Measurements from ENCODE around the gene IL17RA.

Gene IL17RA

DNA sequence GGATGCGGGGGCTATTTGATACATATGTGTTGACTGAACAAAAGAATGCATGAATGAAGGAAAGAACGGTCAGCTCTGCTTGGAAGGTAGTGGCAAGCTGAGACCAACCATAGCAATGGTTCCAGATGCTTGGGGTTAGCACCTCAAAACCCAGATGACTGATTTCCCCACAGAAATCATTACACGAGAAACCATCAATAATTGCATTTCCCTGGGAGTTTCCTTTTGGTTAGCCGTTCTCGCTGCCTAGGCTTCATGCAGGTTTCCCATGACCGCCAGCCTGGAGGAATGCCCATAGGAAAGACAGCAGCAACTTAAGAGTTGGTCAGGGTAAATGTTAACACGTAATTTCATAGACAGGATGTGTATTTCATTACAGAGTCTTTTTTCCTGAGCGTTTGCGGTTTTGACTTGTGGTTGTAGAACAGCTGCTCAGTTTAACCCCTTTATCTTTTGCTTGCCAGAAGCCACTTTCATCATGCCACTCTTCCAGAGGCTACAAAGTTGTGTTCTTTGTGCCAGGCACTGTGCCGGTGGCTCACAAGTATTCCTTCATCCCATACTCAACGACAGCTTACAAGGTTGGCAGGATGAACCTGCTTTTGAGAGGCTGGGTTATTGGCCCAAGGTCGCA, 2.8 kb downstream of the IL17RA start:
- Mint-ChIP-seq H3K4me1 (peaks cover 64% of the 10 kb centered on the region), H3K27ac (ENCODE audit: low read depth) (peak overlapping the region; percentile 79), H3K4me3 (peak overlapping the region; percentile 86), H3K27me3 (no peaks in the 10 kb centered on the region), H3K36me3 (ENCODE audit: insufficient read depth) (peaks cover 13% of the 10 kb centered on the region), H3K9me3 (no peaks in the 10 kb centered on the region)
- DNase-seq (ENCODE audit: low spot score in 2 of 2) (peak in 1 of 2 donors; percentile 51), ATAC-seq (replicated peaks; ENCODE audit: extremely low read depth, poor library complexity, severe bottlenecking) (peak; percentile 49)

DNA sequence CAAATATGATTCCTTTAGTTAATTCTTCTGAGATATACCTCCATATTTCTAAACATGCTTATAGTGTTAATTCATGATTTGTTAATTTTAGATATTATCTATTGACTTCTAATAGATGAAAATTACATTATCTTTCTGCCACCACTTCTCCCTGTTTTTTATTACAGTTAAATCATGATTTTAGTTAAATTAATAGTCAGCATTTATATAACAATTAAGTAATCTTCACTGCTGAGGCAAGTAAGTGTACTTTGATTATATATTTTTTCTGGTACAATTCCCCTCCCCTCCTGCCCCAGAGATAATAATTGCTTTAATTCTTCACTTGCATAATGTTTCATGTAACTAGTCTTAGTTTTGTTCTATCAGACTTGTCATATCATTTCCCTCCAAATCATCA, 5.8 kb downstream of the IL17RA start:
- H3K9me3 Mint-ChIP-seq = no peaks in the 10 kb centered on the region
- H3K4me3 Mint-ChIP-seq = no peak overlapping the region
- ATAC-seq (replicated peaks; ENCODE audit: extremely low read depth, poor library complexity, severe bottlenecking) = no peak
- peaks cover 74% of the 10 kb centered on the region for H3K4me1 Mint-ChIP-seq
- H3K27ac Mint-ChIP-seq (ENCODE audit: low read depth) = no peak overlapping the region
- no peak for DNase-seq (ENCODE audit: low spot score in 2 of 2)
- H3K36me3 Mint-ChIP-seq (ENCODE audit: insufficient read depth) = peaks cover 14% of the 10 kb centered on the region
- no peaks in the 10 kb centered on the region for H3K27me3 Mint-ChIP-seq

DNA sequence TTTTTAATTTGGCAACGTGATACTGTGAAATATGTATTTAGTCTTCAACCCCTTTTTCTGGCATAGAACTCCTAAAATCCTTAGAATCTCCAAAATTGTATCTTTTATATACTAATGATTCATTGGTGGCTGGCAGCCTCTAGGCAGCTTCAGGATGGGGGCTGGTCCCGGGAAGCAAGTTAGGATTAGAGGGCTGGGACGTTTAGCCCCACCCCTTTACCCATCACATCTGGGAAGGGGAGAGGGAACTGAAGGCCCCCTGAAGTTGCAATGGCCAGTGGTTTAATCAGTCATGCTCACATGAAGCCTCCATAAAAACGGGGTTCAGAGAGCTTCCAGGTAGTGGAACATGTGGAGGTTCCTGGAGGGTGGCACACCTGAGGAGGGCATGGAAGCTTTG, 7.1 kb downstream of the IL17RA start:
- Mint-ChIP-seq H3K4me3 (no peak overlapping the region), H3K27ac (ENCODE audit: low read depth) (no peak overlapping the region), H3K27me3 (no peaks in the 10 kb centered on the region), H3K9me3 (no peaks in the 10 kb centered on the region), H3K36me3 (ENCODE audit: insufficient read depth) (peaks cover 12% of the 10 kb centered on the region), H3K4me1 (peaks cover 64% of the 10 kb centered on the region)
- ATAC-seq (replicated peaks; ENCODE audit: extremely low read depth, poor library complexity, severe bottlenecking) (no peak), DNase-seq (ENCODE audit: low spot score in 2 of 2) (no peak)

DNA sequence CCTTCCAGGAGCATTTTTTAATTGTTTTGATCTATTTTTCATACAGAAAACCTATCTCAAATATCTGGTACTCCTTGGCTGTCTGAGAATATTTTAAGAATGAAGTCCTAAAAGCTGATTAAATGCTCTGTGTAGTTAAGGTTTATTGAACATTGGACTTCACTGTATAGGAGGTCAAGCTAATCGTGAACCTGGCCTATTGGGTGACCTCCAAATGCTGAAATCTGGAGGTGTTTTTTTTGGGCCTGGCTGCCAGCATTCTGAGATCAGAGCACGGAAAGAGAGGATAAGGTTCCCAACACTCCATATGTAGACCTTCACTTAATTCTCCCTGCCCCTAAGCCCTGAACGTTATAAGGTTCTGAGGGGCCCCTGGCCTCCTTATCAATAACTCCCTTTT, 8.3 kb downstream of the IL17RA start:
- Mint-ChIP-seq H3K36me3 (ENCODE audit: insufficient read depth) (peaks cover 7% of the 10 kb centered on the region), H3K4me1 (peaks cover 64% of the 10 kb centered on the region), H3K27ac (ENCODE audit: low read depth) (peak overlapping the region; percentile 81)

DNA sequence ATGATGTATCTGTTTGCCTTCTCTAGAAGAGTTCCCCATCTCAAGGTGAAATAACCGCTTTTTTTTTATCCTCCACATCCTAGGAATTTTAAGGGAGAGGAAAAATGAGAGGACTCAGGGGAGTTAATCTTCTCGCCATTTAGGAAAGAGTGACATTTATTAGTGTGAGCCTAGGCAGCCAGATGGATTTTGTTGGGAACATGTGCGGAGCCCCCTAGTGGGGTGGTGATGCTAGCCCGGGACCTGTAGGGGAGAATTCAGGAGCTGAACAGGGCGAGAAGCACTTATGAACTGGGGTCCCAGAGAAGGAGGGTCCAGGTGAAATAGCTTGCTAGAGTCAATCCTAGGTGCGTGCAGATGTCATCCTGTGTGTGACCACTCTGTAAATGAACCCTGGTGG, 10.7 kb downstream of the IL17RA start:
- no peak for ATAC-seq (replicated peaks; ENCODE audit: extremely low read depth, poor library complexity, severe bottlenecking)
- H3K4me1 Mint-ChIP-seq = peaks cover 71% of the 10 kb centered on the region
- no peaks in the 10 kb centered on the region for H3K9me3 Mint-ChIP-seq
- DNase-seq (ENCODE audit: low spot score in 2 of 2) = no peak
- H3K4me3 Mint-ChIP-seq = no peak overlapping the region
- H3K27ac Mint-ChIP-seq (ENCODE audit: low read depth) = no peak overlapping the region
- peaks cover 22% of the 10 kb centered on the region for H3K36me3 Mint-ChIP-seq (ENCODE audit: insufficient read depth)
- H3K27me3 Mint-ChIP-seq = no peaks in the 10 kb centered on the region

More for the DNA sequence above, 8.3 kb downstream of the IL17RA start:
- Mint-ChIP-seq H3K9me3 (no peaks in the 10 kb centered on the region), H3K27me3 (no peaks in the 10 kb centered on the region), H3K4me3 (no peak overlapping the region)
- no peak for DNase-seq (ENCODE audit: low spot score in 2 of 2)
- no peak for ATAC-seq (replicated peaks; ENCODE audit: extremely low read depth, poor library complexity, severe bottlenecking)

DNA sequence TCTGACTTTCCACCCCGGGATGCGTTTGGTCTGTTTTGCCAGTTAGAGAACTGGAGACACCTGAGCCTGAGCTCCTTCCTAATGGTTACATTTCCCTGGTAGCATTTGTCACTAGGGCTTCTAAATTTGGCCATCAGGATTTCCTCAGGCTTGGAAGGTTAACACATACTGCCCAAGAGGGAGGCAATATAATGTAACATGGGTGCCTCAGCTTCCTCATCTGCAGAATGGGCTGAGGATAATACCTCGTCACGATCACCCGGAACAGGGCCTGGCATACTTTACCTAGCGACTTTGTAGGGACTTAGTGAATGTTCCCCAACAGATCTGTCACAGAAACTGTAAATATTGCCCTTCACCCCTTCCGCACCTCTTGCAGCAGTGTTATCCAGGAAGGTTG, 11.3 kb downstream of the IL17RA start:
- no peak overlapping the region for H3K4me3 Mint-ChIP-seq

DNA sequence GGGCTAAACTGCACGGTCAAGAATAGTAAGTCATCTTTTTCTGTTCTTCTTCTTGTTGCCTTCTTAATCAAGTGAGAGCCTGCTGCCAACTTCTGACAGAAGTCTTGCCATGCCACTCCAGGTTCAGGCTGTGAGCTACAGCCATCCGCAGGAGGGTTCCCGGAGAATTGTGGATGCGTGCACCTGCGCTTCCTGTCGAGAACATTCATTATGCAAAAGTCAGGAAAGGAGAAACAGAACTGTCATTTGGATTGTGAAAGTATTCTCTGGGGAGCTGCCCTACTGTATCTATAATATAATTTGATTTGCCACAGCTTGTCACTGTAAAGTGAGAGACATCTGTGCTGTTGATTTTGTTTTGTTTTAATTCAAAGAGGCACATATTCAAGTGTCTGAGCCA, 12.3 kb downstream of the IL17RA start:
- H3K4me3 Mint-ChIP-seq = no peak overlapping the region
- ATAC-seq (replicated peaks; ENCODE audit: extremely low read depth, poor library complexity, severe bottlenecking) = no peak
- no peaks in the 10 kb centered on the region for H3K9me3 Mint-ChIP-seq

More for the DNA sequence above, 11.3 kb downstream of the IL17RA start:
- Mint-ChIP-seq H3K27me3 (no peaks in the 10 kb centered on the region), H3K36me3 (ENCODE audit: insufficient read depth) (peaks cover 28% of the 10 kb centered on the region), H3K4me1 (peaks cover 71% of the 10 kb centered on the region), H3K27ac (ENCODE audit: low read depth) (no peak overlapping the region), H3K9me3 (no peaks in the 10 kb centered on the region)
- no peak for DNase-seq (ENCODE audit: low spot score in 2 of 2)
- no peak for ATAC-seq (replicated peaks; ENCODE audit: extremely low read depth, poor library complexity, severe bottlenecking)

DNA sequence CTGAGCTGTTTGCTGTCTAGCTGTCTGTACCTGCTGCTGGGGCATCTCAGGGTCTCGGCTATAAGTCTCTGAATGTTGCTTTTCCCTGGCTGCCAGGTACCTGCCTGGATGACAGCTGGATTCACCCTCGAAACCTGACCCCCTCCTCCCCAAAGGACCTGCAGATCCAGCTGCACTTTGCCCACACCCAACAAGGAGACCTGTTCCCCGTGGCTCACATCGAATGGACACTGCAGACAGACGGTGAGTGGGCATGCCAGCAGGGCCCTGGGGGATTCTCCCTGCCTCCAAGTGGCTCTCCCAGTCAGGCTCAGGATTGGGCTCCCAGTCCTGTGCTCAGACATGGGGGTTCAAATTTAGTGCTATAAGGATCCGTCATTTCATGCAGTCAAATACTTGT, 12.9 kb downstream of the IL17RA start:
- H3K4me3 Mint-ChIP-seq = peak overlapping the region; percentile 57
- ATAC-seq (replicated peaks; ENCODE audit: extremely low read depth, poor library complexity, severe bottlenecking) (no peak), DNase-seq (ENCODE audit: low spot score in 2 of 2) (no peak)
- H3K27ac Mint-ChIP-seq (ENCODE audit: low read depth) = peak overlapping the region; percentile 10
- no peaks in the 10 kb centered on the region for H3K9me3 Mint-ChIP-seq
- H3K36me3 Mint-ChIP-seq (ENCODE audit: insufficient read depth) = peaks cover 43% of the 10 kb centered on the region
- peaks cover 72% of the 10 kb centered on the region for H3K4me1 Mint-ChIP-seq
- no peaks in the 10 kb centered on the region for H3K27me3 Mint-ChIP-seq

More for the DNA sequence above, 12.3 kb downstream of the IL17RA start:
- DNase-seq (ENCODE audit: low spot score in 2 of 2) = no peak
- Mint-ChIP-seq H3K4me1 (peaks cover 75% of the 10 kb centered on the region), H3K27ac (ENCODE audit: low read depth) (no peak overlapping the region), H3K27me3 (no peaks in the 10 kb centered on the region), H3K36me3 (ENCODE audit: insufficient read depth) (peaks cover 37% of the 10 kb centered on the region)

DNA sequence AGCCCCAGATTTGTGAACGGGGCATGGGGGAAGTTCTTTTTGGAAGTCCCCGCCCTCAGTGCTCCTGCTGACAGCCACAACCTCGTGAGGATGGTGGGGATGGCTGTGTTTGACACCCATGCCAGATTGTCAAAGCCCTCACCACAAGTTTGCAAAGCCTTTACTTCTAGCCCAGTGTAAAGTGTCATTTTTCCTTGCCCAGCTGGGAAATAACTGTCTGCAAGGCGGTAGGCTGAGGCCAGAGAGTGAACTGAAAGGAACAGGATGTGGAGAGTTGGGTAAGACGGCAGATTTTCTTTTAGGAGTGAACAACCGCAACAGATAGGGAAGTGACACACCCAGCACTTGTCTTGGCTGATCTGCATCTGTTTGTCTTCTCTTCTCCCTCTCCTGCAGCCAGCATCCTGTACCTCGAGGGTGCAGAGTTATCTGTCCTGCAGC, 13.6 kb downstream of the IL17RA start:
- no peaks in the 10 kb centered on the region for H3K27me3 Mint-ChIP-seq
- DNase-seq (ENCODE audit: low spot score in 2 of 2) (peak in 1 of 2 donors; percentile 31), ATAC-seq (replicated peaks; ENCODE audit: extremely low read depth, poor library complexity, severe bottlenecking) (peak; percentile 88)
- H3K36me3 Mint-ChIP-seq (ENCODE audit: insufficient read depth) = peaks cover 46% of the 10 kb centered on the region
- H3K9me3 Mint-ChIP-seq = no peaks in the 10 kb centered on the region
- H3K4me3 Mint-ChIP-seq = peak overlapping the region; percentile 57
- peaks cover 65% of the 10 kb centered on the region for H3K4me1 Mint-ChIP-seq
- peak overlapping the region; percentile 32 for H3K27ac Mint-ChIP-seq (ENCODE audit: low read depth)

DNA sequence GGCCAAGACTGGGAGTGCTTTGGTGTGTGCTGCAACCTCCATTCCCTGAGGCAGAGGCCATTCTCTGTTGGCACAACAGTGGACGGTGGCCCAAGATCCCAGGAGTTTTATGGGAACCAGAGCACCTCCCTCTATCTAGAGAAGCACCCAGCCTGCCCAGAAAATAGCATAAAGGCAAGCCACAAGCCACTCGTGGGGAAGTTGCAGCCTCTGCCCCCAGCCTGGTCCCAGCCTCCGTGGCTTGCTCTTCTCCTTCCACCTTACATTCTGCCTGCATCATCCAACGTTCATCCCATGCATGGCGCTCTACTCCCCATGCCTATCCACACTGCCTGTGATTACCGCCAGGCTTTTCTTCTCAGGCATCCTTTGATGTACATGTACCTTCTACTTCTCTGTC, 15.8 kb downstream of the IL17RA start:
- Mint-ChIP-seq H3K27ac (ENCODE audit: low read depth) (peak overlapping the region; percentile 72), H3K4me3 (peak overlapping the region; percentile 33), H3K9me3 (no peaks in the 10 kb centered on the region), H3K27me3 (no peaks in the 10 kb centered on the region), H3K36me3 (ENCODE audit: insufficient read depth) (peaks cover 51% of the 10 kb centered on the region), H3K4me1 (peaks cover 49% of the 10 kb centered on the region)
- DNase-seq (ENCODE audit: low spot score in 2 of 2) (no peak), ATAC-seq (replicated peaks; ENCODE audit: extremely low read depth, poor library complexity, severe bottlenecking) (no peak)

DNA sequence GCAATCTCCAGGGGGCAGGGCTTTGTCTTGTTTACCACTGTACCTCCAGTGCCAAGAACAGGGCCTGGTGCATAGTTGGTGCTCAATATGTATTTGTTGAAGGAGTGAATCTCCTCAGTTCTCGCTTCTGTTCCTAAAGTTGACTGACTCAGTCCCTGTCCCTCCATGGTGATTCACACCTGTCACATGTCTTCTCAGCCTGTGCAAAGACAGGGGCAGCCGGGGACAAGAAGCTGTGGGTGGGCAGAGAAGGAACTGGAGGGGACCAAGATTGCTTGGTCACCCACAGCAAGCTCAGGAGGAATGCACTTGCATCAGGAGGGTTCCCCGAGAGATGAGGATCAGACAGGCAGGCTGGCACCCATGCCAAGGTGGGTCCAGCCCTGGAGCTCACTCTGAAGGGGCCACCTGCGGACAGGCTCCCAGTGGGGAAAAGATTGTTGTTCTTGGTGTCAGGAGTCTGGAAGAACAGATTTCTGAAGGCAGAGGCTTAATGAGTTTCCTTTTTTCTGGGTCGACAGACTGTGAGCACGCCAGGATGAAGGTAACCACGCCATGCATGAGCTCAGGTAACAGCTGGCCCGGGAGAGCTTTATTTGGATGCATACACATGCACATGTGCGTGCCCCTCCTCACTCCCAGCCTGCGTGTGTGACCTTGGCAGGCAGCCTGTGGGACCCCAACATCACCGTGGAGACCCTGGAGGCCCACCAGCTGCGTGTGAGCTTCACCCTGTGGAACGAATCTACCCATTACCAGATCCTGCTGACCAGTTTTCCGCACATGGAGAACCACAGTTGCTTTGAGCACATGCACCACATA, 16.9 kb downstream of the IL17RA start:
- Mint-ChIP-seq H3K4me1 (peaks cover 49% of the 10 kb centered on the region), H3K36me3 (ENCODE audit: insufficient read depth) (peaks cover 58% of the 10 kb centered on the region), H3K4me3 (no peak overlapping the region), H3K27me3 (no peaks in the 10 kb centered on the region), H3K27ac (ENCODE audit: low read depth) (no peak overlapping the region), H3K9me3 (no peaks in the 10 kb centered on the region)
- ATAC-seq (replicated peaks; ENCODE audit: extremely low read depth, poor library complexity, severe bottlenecking) = no peak
- no peak for DNase-seq (ENCODE audit: low spot score in 2 of 2)

DNA sequence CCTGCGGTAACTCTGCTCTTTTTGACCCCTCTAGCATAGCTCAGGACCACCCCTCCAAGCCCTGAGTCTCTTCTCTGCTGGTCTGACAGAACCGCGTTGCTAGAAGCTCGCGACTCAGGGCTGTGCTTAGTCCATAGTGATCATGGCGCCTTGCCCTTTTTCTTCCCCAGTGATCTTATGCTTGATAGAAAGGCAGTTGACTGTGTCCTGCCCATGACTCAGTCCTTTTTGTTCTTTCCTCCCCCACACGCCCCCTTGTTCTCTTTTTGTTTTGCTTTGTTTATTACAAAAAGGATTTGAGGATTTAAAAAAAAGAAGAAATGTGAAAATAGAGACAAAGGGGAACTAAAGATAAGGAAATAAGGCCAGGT, 17.5 kb downstream of the IL17RA start:
- Mint-ChIP-seq H3K36me3 (ENCODE audit: insufficient read depth) (peaks cover 63% of the 10 kb centered on the region), H3K27me3 (no peaks in the 10 kb centered on the region), H3K9me3 (no peaks in the 10 kb centered on the region), H3K4me3 (no peak overlapping the region), H3K4me1 (peaks cover 44% of the 10 kb centered on the region), H3K27ac (ENCODE audit: low read depth) (no peak overlapping the region)
- no peak for DNase-seq (ENCODE audit: low spot score in 2 of 2)
- ATAC-seq (replicated peaks; ENCODE audit: extremely low read depth, poor library complexity, severe bottlenecking) = no peak

DNA sequence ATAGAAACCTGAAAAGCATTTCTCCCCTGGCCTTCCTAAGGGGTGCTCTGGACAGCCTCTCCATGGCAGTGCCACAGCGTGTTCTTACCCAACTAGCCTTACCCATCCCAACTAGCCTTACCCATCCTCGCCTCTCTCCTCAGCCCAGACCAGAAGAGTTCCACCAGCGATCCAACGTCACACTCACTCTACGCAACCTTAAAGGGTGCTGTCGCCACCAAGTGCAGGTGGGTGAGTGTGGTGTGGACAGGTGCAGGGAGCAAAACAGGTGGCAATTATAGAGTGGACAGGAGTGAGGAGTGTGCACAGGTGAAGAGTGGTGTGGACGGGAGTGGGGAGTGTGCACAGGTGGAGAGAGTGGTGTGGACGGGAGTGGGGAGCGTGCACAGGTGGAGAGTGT, 18.6 kb downstream of the IL17RA start:
- H3K9me3 Mint-ChIP-seq = no peaks in the 10 kb centered on the region
- no peak for ATAC-seq (replicated peaks; ENCODE audit: extremely low read depth, poor library complexity, severe bottlenecking)
- no peak overlapping the region for H3K4me3 Mint-ChIP-seq
- peak overlapping the region; percentile 74 for H3K27ac Mint-ChIP-seq (ENCODE audit: low read depth)
- H3K36me3 Mint-ChIP-seq (ENCODE audit: insufficient read depth) = peaks cover 67% of the 10 kb centered on the region
- peaks cover 33% of the 10 kb centered on the region for H3K4me1 Mint-ChIP-seq
- no peak for DNase-seq (ENCODE audit: low spot score in 2 of 2)
- H3K27me3 Mint-ChIP-seq = no peaks in the 10 kb centered on the region

All from central memory CD8-positive, alpha-beta T cell (primary cell).